ENCODE measurements around the gene USP32.
A peak's percentile ranks its signal among the peaks of the same experiment; 100 is the strongest.

The USP32 gene

DNA sequence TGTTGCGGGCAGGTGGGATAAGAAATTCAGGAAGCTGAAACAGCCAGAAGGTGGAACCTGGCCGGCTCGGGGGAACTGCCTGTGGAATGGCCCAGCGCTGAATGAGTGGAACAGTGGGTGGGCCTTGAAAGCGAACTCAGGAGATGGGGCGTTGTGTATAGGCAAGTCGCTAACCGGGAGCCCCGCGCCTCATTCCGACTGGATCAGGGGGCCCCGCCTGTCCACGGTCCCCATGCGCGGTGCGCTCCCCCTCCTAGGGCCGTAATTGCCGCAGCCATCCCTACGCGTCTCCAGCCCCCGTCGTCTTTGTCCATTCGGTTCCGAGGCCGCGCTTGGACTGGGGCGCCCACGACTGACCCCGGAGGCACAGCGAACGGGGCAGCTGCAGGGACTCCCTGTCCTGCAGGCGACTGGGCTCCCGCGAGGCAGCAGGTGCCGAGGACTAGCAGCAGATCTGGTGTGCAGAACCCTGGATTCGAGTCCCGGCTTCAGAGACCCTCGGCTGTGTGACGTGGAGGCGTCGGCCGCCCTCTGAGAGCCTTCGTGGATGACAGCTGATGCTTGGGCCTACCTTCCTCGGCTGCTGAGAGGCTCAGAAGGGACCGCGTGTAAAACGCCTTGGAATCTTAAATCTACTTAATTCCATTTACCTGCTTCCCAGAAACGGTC lies 253.0 kb downstream of the USP32 start:
- DNase-seq (ENCODE audit: insufficient read length) (no peak), FAIRE-seq (no peak)
- TF ChIP-seq POLR2AphosphoS5 (IDR thresholded peaks at IDR 0.05; ENCODE audit: low read depth, low read length) (no peak), POLR2A (IDR thresholded peaks at IDR 0.05; ENCODE audit: low read depth, low read length) (no peak), TAF1 (IDR thresholded peaks at IDR 0.05; ENCODE audit: borderline replicate concordance, low read depth, low read length) (no peak)

DNA sequence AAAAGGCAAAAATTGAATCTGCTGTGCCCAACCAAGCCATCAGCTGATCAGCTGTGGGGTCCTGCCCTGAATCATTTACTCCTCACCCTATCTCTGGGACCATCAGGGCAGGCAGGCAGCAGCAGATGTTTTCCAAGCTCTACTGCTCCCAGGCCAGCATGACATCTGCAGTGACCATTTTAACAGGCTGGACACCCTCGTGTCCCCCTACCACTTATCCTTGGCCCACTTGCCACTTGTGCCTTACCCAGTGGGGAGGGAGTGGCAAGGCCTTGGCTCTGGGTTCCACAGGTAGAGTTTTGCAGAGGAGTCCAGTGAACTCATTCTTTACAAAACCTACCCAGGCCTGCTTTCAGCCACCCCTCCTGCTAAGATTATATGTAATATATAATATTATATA lies 254.2 kb downstream of the USP32 start:
- no peak for TF ChIP-seq POLR2AphosphoS5 (IDR thresholded peaks at IDR 0.05; ENCODE audit: low read depth, low read length)
- TF ChIP-seq TAF1 (IDR thresholded peaks at IDR 0.05; ENCODE audit: borderline replicate concordance, low read depth, low read length): no peak
- TF ChIP-seq POLR2A (IDR thresholded peaks at IDR 0.05; ENCODE audit: low read depth, low read length): no peak
- DNase-seq (ENCODE audit: insufficient read length) (no peak), FAIRE-seq (no peak)

DNA sequence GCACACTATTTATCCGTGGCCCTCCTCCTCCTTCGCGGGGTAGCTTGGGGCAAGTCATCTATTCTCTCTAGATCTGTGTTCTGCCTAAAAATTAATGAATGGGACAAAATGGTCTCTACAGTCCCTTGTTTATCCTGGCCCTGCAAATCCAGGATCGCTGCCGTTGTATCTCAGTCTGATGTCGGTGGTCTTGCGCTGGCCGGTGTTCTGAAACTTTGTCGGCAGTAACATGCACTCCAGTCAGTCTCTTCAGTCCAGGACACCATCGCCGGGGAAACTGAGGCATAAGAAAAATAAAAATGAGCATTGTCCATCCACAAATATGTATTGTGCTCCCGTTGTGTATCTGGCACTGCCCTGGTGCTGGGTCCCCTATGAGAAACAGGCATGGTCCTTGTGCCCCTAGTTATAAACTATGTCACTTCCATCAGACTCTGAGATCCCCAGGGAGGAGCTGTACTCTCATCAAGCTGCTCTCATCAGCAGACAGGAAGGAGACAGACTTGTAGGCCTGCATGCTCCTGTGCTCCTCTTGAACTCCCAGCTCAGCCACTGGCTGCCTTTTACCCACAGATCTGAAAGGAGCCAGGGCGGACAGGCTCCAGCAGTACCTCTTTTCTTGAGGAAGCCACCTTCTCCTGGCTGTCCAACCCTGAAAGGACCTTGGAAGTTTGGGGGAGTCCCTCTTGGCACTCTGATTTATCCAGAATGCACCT lies 255.8 kb downstream of the USP32 start:
- FAIRE-seq (no peak), DNase-seq (ENCODE audit: insufficient read length) (no peak)
- no peak for TF ChIP-seq POLR2AphosphoS5 (IDR thresholded peaks at IDR 0.05; ENCODE audit: low read depth, low read length)
- no peak for TF ChIP-seq POLR2A (IDR thresholded peaks at IDR 0.05; ENCODE audit: low read depth, low read length)
- TF ChIP-seq TAF1 (IDR thresholded peaks at IDR 0.05; ENCODE audit: borderline replicate concordance, low read depth, low read length): no peak

DNA sequence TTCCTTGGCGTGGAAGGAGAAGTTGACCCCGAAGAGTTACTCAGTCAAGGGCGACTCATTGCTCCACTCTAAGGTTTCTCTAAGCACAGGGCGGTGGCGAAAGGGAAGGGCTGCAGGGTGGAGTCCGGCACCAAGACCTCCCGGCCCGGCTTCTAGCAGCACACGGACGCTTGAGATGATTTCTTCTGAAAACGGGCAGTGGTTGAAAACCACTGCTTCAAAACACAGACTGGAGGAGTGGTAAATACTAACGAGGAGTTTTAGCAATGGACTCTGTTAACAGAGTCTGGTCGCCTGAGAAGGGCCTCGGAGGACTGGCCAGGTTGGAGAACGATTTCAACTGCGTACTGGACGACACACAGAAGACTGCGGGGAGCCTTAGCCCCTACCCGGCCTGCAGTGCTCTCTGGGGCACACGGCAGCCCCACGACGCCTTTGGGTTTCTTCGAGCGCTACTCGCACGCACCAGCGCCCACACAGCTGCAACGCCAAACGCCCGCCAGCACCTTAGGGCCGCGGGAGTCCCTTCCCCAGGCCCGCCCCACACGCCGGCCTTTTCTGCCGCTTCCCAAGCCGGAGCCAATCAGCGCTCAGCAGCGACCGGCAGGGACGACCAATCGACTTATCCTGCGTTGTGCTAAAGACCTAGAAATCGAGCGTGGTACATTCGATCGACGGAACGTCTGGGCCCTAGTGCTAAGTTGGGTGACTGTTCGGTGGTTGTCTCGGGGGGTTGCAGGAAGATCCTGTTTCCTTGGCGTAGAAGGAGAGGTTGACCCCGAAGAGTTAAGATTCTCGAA lies 256.6 kb downstream of the USP32 start:
- FAIRE-seq (peak; percentile 84), DNase-seq (ENCODE audit: insufficient read length) (peak; percentile 94)
- TF ChIP-seq POLR2AphosphoS5 (IDR thresholded peaks at IDR 0.05; ENCODE audit: low read depth, low read length): peak; percentile 51; the same call in 1 of the 2 replicates
- peak; percentile 46; the same call in 1 of the 2 replicates for TF ChIP-seq TAF1 (IDR thresholded peaks at IDR 0.05; ENCODE audit: borderline replicate concordance, low read depth, low read length)
- peak; percentile 81 for TF ChIP-seq POLR2A (IDR thresholded peaks at IDR 0.05; ENCODE audit: low read depth, low read length)

DNA sequence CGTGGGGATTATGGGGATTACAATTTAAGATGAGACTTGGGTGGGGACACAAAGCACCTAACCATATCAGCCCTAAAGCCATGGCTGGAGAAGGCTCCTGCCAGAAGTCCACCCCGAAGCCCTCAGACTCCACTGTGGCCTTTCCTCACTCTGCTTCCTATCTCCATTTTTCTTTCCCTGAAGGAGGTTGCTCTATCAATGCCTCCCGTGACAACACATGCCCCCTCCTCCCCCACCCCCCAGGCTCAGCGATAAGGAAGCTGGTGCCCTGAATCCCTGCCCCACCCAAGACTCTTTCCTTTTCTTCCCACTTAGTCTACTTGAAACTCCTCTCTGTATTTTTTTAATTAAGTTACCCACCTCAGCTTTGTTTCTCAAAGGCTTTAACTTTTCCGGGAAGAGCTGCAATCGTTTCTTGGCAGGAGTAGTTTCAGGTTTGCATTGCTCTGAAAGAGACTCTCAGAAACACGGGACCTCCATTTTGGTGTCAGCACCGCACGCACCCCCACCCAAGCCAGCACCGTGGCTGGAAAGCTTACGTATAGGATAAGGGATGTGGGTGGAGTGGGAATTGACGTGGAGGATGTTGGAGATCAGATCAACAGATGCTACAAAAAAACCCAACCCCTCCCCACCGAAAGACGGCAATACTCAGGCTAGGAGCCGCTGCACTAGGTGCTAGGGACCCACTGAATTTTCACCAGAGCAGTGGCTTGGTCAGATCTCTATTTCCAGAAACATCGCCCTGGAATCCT lies 257.4 kb downstream of the USP32 start:
- peak; percentile 21 for FAIRE-seq
- DNase-seq (ENCODE audit: insufficient read length): no peak
- TF ChIP-seq POLR2A (IDR thresholded peaks at IDR 0.05; ENCODE audit: low read depth, low read length): no peak
- TF ChIP-seq POLR2AphosphoS5 (IDR thresholded peaks at IDR 0.05; ENCODE audit: low read depth, low read length): no peak
- TF ChIP-seq TAF1 (IDR thresholded peaks at IDR 0.05; ENCODE audit: borderline replicate concordance, low read depth, low read length): no peak

DNA sequence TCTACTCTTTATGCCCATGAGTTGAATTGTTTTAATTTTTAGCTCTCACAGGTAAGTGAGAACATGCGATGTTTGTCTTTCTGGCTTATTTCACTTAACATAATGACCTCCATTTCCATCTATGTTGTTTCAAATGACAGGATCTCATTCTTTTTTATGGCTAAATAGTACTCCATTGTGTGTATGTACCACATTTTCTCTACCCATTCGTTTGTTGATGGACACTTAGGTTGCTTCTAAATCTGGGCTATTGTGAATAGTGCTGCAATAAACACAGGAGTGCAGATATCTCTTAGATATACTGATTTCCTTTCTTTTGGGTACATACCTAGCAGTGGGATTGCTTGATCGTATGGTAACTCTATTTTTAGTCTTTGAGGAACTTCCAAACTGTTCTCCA lies 261.5 kb downstream of the USP32 start:
- FAIRE-seq: no peak
- no peak for TF ChIP-seq POLR2A (IDR thresholded peaks at IDR 0.05; ENCODE audit: low read depth, low read length)
- no peak for TF ChIP-seq POLR2AphosphoS5 (IDR thresholded peaks at IDR 0.05; ENCODE audit: low read depth, low read length)
- no peak for TF ChIP-seq TAF1 (IDR thresholded peaks at IDR 0.05; ENCODE audit: borderline replicate concordance, low read depth, low read length)
- DNase-seq (ENCODE audit: insufficient read length): no peak

DNA sequence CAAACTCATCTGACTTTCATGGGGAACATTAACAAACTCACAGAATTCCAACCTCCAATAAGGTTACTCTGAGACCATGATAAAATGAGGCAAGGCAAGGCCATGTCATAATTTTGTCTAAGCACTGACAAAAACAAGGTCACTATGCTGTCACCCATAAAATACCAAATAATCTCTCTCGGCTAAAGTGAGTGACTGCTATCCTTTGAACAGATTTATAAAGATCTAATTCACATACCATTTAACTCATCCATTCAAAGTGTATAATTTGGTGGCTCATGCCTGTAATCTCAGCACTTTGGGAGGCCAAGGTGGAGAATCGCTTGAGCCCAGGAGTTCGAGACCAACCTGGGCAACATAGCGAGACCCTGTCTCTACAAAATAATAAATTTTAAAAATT lies 262.8 kb downstream of the USP32 start:
- no peak for DNase-seq (ENCODE audit: insufficient read length)
- no peak for FAIRE-seq
- TF ChIP-seq POLR2A (IDR thresholded peaks at IDR 0.05; ENCODE audit: low read depth, low read length) (no peak), TAF1 (IDR thresholded peaks at IDR 0.05; ENCODE audit: borderline replicate concordance, low read depth, low read length) (no peak), POLR2AphosphoS5 (IDR thresholded peaks at IDR 0.05; ENCODE audit: low read depth, low read length) (no peak)

Data from GM12892 (cell line).